Measurements from ENCODE around the gene THRSP. TPM values are rescaled to one million over a fixed set of nuclear protein-coding genes. Genes with fewer than 3 reads are reported as not detected.

Gene THRSP
- total and polyA plus RNA-seq, 2 of the 4 experiments (the other 2 are of a cell fraction): not detected

DNA sequence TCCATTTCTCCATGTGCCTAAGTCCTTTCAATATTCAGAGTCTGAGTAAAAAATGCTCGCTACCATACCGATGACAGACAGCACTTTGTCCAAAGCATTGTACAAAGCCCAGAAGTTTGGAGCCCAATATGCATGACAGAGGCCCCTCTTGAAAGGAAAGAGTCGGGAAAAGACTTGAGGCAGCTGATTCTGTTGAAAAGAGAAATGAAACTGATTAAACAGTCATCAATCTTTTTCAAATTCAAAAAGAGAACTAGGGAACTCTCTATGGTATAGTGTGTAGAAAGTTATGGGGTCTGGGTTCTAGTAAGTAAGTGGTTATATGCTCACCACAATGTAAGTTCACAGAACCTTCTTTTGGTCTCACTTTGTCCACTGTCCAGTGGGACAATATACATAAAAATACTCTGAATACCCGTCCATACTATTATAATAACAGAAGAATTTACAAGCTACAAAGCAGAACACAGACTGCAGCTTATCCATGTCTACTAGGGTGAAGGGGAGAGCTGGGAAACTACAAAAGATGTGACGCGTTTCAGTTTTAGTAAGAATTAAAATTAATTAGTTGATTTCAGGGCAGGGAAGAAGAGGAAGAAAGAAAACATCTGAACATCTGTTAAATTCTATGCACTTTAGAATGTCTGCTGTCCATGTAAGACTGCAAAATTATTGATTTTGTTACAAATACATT, 49.1 kb downstream of the THRSP start:
- in situ Hi-C loops (cut with MboI; ENCODE audit: low sequenced_read_pairs): no loop called here
- POLR2A ChIA-PET (ENCODE audit: unreplicated experiment): no interaction called here
- no TSS peak for BruUV-seq (replicated peaks)

More for the DNA sequence above, 49.1 kb downstream of the THRSP start:
- no peak overlapping the region for H3K56ac ChIP-seq (ENCODE audit: extremely low read depth, insufficient read depth, low read length)
- no peak for TF ChIP-seq MXI1 (IDR thresholded peaks at IDR 0.05; ENCODE audit: borderline replicate concordance, low read depth, low read length)
- TF ChIP-seq RCOR1 (IDR thresholded peaks at IDR 0.05; ENCODE audit: insufficient replicate concordance, low read length): no peak
- no peak for TF ChIP-seq NFE2L2 (IDR thresholded peaks at IDR 0.05; ENCODE audit: low read depth, low read length)
- no peak for TF ChIP-seq BHLHE40 (IDR thresholded peaks at IDR 0.05; ENCODE audit: low read depth, low read length)
- TF ChIP-seq MAFK (IDR thresholded peaks at IDR 0.05; ENCODE audit: low read depth, low read length): no peak
- TF ChIP-seq CEBPB (IDR thresholded peaks at IDR 0.05; ENCODE audit: low read depth, low read length): no peak
- no peak for TF ChIP-seq RFX5 (IDR thresholded peaks at IDR 0.05; ENCODE audit: low read depth, low read length)
- TF ChIP-seq MAZ (IDR thresholded peaks at IDR 0.05; ENCODE audit: borderline replicate concordance, low read depth, low read length): no peak
- TF ChIP-seq, protein P1, sequence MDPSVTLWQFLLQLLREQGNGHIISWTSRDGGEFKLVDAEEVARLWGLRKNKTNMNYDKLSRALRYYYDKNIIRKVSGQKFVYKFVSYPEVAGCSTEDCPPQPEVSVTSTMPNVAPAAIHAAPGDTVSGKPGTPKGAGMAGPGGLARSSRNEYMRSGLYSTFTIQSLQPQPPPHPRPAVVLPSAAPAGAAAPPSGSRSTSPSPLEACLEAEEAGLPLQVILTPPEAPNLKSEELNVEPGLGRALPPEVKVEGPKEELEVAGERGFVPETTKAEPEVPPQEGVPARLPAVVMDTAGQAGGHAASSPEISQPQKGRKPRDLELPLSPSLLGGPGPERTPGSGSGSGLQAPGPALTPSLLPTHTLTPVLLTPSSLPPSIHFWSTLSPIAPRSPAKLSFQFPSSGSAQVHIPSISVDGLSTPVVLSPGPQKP (IDR thresholded peaks at IDR 0.05; ENCODE audit: borderline replicate concordance, low read depth, low read length): no peak
- ATAC-seq (ENCODE audit: low read depth) (no peak), DNase-seq (no peak)
- H3K9me3 ChIP-seq (ENCODE audit: control insufficient read depth, insufficient read depth, low read length): no peaks in the 10 kb centered on the region
- peaks cover 2% of the 10 kb centered on the region; the same call in 1 of the 2 replicates for H3K4me1 ChIP-seq (ENCODE audit: control insufficient read depth, insufficient read depth, low read length)
- no peak overlapping the region for H2AK5ac ChIP-seq (ENCODE audit: low read depth, low read length)
- no peak overlapping the region for H3K18ac ChIP-seq (ENCODE audit: low read depth, low read length)
- no peak overlapping the region for H2AK9ac ChIP-seq (replicated peaks; ENCODE audit: low read depth, low read length, poor library complexity)
- 0 out of 2 replicates have a peak, but pooled peaks cover 2% of the 10 kb centered on the region for H4K20me1 ChIP-seq (ENCODE audit: insufficient read depth, low read length)
- dilution Hi-C loops (cut with HindIII; ENCODE audit: low sequenced_read_pairs, unreplicated experiment): no loop called here
- H3K4ac ChIP-seq (ENCODE audit: low read depth, low read length): no peak overlapping the region
- H4K91ac ChIP-seq (ENCODE audit: insufficient read depth, low read depth, low read length): no peak overlapping the region
- no peak overlapping the region for H3K9ac ChIP-seq (ENCODE audit: low read depth, low read length)
- no peaks in the 10 kb centered on the region for H3K27me3 ChIP-seq (ENCODE audit: control insufficient read depth, insufficient read depth, low read length)
- CTCF ChIA-PET: no interaction called here
- H3K14ac ChIP-seq (replicated peaks; ENCODE audit: low read depth, low read length): no peak overlapping the region
- no peak overlapping the region for H2BK20ac ChIP-seq (ENCODE audit: low read depth, low read length)
- no peak overlapping the region for H3K23ac ChIP-seq (ENCODE audit: low read depth, low read length)
- no peak overlapping the region for H4K5ac ChIP-seq (ENCODE audit: low read depth, low read length)
- H2BK5ac ChIP-seq (ENCODE audit: low read depth, low read length, poor library complexity, severe bottlenecking): no peak overlapping the region
- H3K27ac ChIP-seq (ENCODE audit: insufficient read depth, low read length): no peak overlapping the region
- H2AFZ ChIP-seq (replicated peaks; ENCODE audit: low read length, poor library complexity): no peak overlapping the region
- H3K4me2 ChIP-seq (ENCODE audit: low read depth, low read length): no peak overlapping the region
- H2BK15ac ChIP-seq (ENCODE audit: low read depth, low read length): no peak overlapping the region
- H3K9me1 ChIP-seq (ENCODE audit: insufficient read depth, low read length): peaks cover 4% of the 10 kb centered on the region; the same call in 1 of the 2 replicates
- H2BK120ac ChIP-seq (ENCODE audit: low read depth, low read length): no peak overlapping the region
- peaks cover 6% of the 10 kb centered on the region for H3K36me3 ChIP-seq (ENCODE audit: control insufficient read depth, insufficient read depth, low read length)
- 100% methylated on average over 2 of the region's 6 CpGs for WGBS, 2 experiments (ENCODE audit: extremely low coverage in 2 of 2, insufficient read length in 1 of 2)
- H3K79me1 ChIP-seq (ENCODE audit: low read depth in 1 of 2, low read length in 2 of 2): no peaks in the 10 kb centered on the region; a peak in 1 of 4 replicates
- H3K4me3 ChIP-seq (ENCODE audit: insufficient read depth, low read depth, low read length): no peak overlapping the region
- intact Hi-C loops (cut with micrococcal nuclease): no loop called here
- no peak overlapping the region for H4K8ac ChIP-seq (ENCODE audit: low read depth in 2 of 2, low read length in 2 of 2)

All from IMR-90 (cell line).